ENCODE data around the gene ARMCX2. TPM values are rescaled to one million over a fixed set of nuclear protein-coding genes. Genes with fewer than 3 reads are reported as not detected.
A peak's percentile ranks its signal among the peaks of the same experiment; 100 is the strongest.

The ARMCX2 gene
- total and polyA plus RNA-seq, 8 donors = 4.2 to 35.3 (median 9.2) TPM

GRCh38 chrX:101619364-101619763 is 40.3 kb downstream of the ARMCX2 start:
- intact Hi-C loops (cut with DNase I; ENCODE audit: low total_unique reads) = no loop called here
- no peak for TF ChIP-seq POLR2AphosphoS5 (IDR thresholded peaks at IDR 0.05)
- TF ChIP-seq POLR2A (IDR thresholded peaks at IDR 0.05) = no peak
- no peak for TF ChIP-seq CTCF (IDR thresholded peaks at IDR 0.05)
- TF ChIP-seq EP300 (IDR thresholded peaks at IDR 0.05) = no peak

GRCh38 chrX:101617211-101618191 is 42.1 kb downstream of the ARMCX2 start, which contains the start of gene ARMCX6:
ARMCX6 (minus strand) TSS chrX:101618000; CDS start chrX:101616620, 1,380 bp downstream.
- peaks cover 0 to 12% (median 8%) of the 10 kb centered on the region in 4 donors for H3K4me1 ChIP-seq
- H3K9me3 ChIP-seq = no peaks in the 10 kb centered on the region
- peak; percentile 75 to 94 for DNase-seq
- 0 to 41% (median 3%) methylated on average over 35 to 39 of the region's 39 CpGs for WGBS, 5 donors
- intact Hi-C loops (cut with DNase I; ENCODE audit: low total_unique reads) = no loop called here
- H3K27ac ChIP-seq = peak within 1 kb of the TSS; percentile 78 to 88 (median 82)
- peak within 1 kb of the TSS; percentile 55 to 76 (median 64) for H3K4me3 ChIP-seq
- TF ChIP-seq POLR2AphosphoS5 (IDR thresholded peaks at IDR 0.05) = peak in 1 of 3 donors; percentile 36
- TF ChIP-seq CTCF (IDR thresholded peaks at IDR 0.05) = peak in 4 of 7 experiments; percentile 11 to 45 (median 20)
- no peak for TF ChIP-seq EP300 (IDR thresholded peaks at IDR 0.05)
- H3K36me3 ChIP-seq = no peaks in the 10 kb centered on the region
- peaks cover 0 to 6% (median 0%) of the 10 kb centered on the region in 3 donors for H3K27me3 ChIP-seq

More at GRCh38 chrX:101619364-101619763, 40.3 kb downstream of the ARMCX2 start:
- no peaks in the 10 kb centered on the region for H3K9me3 ChIP-seq
- H3K4me1 ChIP-seq = peaks cover 0 to 19% (median 10%) of the 10 kb centered on the region in 4 donors
- peak in 1 of 2 donors; percentile 45 for DNase-seq
- no peak overlapping the region for H3K4me3 ChIP-seq
- H3K27ac ChIP-seq = no peak overlapping the region
- H3K36me3 ChIP-seq = no peaks in the 10 kb centered on the region
- peaks cover 0 to 6% (median 0%) of the 10 kb centered on the region in 3 donors for H3K27me3 ChIP-seq

GRCh38 chrX:101605728-101606127 is 53.9 kb downstream of the ARMCX2 start:
- Histone ChIP-seq H3K27ac (no peak overlapping the region), H3K9me3 (no peaks in the 10 kb centered on the region), H3K27me3 (no peaks in the 10 kb centered on the region), H3K4me1 (no peaks in the 10 kb centered on the region), H3K4me3 (no peak overlapping the region), H3K36me3 (no peaks in the 10 kb centered on the region)
- intact Hi-C loops (cut with DNase I; ENCODE audit: low total_unique reads) = no loop called here
- WGBS, 5 donors = 25 to 41% (median 31%) methylated on average over 1 of the region's 1 CpG
- TF ChIP-seq POLR2AphosphoS5 (IDR thresholded peaks at IDR 0.05) = no peak
- no peak for TF ChIP-seq POLR2A (IDR thresholded peaks at IDR 0.05)
- TF ChIP-seq CTCF (IDR thresholded peaks at IDR 0.05) = no peak
- no peak for DNase-seq

Small RNA genes within 50 kb of the gene (small RNA-seq; reads per million reads assigned to genes)
- gene RNU6-30P = 0 reads per million in 4 donors
- gene RNU6-587P = 0 reads per million in 4 donors

Other genes with a start within 250 kb of the ARMCX2 start
- gene ARMCX4, start 174.4 kb downstream of the ARMCX2 start, total RNA-seq = 10 to 100 TPM in 2 of 5 donors, 1 to 10 TPM in 3; 3.1 to 35.3 (median 4.7) TPM
- 1 to 10 TPM; 4.3 to 8.7 (median 4.5) TPM for gene ARMCX4, start 174.4 kb downstream of the ARMCX2 start, polyA plus RNA-seq
- 10 to 100 TPM in 3 of 5 donors, 1 to 10 TPM in 2; 2.8 to 72.8 (median 18.2) TPM for gene ARMCX1, start 109.3 kb downstream of the ARMCX2 start, total RNA-seq
- 10 to 100 TPM in 2 of 3 donors, 1 to 10 TPM in 1; 9.5 to 13.0 (median 10.8) TPM for gene ARMCX1, start 109.3 kb downstream of the ARMCX2 start, polyA plus RNA-seq
- 10 to 100 TPM in 1 of 5 donors, 1 to 10 TPM in 3, under 1 TPM in 1; 0.45 to 20.6 (median 7.0) TPM for gene ARMCX6, start 41.9 kb downstream of the ARMCX2 start, total RNA-seq
- gene ARMCX6, start 41.9 kb downstream of the ARMCX2 start, polyA plus RNA-seq = 10 to 100 TPM; 19.5 to 23.2 (median 19.9) TPM
- gene ARMCX3, start 36.7 kb downstream of the ARMCX2 start, total RNA-seq = 10 to 100 TPM; 10.7 to 79.1 (median 21.0) TPM
- 10 to 100 TPM; 15.6 to 25.8 (median 24.5) TPM for gene ARMCX3, start 36.7 kb downstream of the ARMCX2 start, polyA plus RNA-seq

Data from stomach (tissue), 9 donors.